Fibroblast of lung (primary cell): ENCODE results near the gene ABCB11. TPM values are rescaled to one million over a fixed set of nuclear protein-coding genes. Genes with fewer than 3 reads are reported as not detected.

Experiments used
- DNase-seq, 2 donors: peaks; one replicate each; pipeline versions ENCODE4 v3.0.0 to v3.0.0-alpha.2; 2010; ENCODE audit warnings: low read depth in 2 of 2
- H2AFZ ChIP-seq: 2 replicates; pipeline ENCODE4 v1.5.1; 2012; ENCODE audit warnings: low read length, control low read depth, inconsistent platforms
- H3K27ac ChIP-seq: 2 replicates; pipeline ENCODE4 v1.5.1; 2011; ENCODE audit warnings: low read length, control low read depth; ENCODE audit not compliant: insufficient read depth
- H3K27me3 ChIP-seq: 2 replicates; pipeline ENCODE4 v1.5.1; 2011; ENCODE audit warnings: mild to moderate bottlenecking, low read length; ENCODE audit not compliant: control insufficient read depth, insufficient read depth
- H3K36me3 ChIP-seq: 2 replicates; pipeline ENCODE4 v1.5.1; 2011; ENCODE audit warnings: low read length; ENCODE audit not compliant: control insufficient read depth, insufficient read depth
- H3K4me1 ChIP-seq: 2 replicates; pipeline ENCODE4 v1.5.1; 2011; ENCODE audit warnings: low read length; ENCODE audit not compliant: control insufficient read depth, insufficient read depth; ENCODE audit errors: extremely low read depth
- H3K4me2 ChIP-seq: 2 replicates; pipeline ENCODE4 v1.5.1; 2011; ENCODE audit warnings: low read length, control low read depth; ENCODE audit not compliant: insufficient read depth; ENCODE audit errors: extremely low read depth
- H3K4me3 ChIP-seq, 4 experiments: fragments of 200-600 bp in 1 of 4; sonication (generic) in 1 of 4; replicated peaks in 1 of 4; 2 replicates each; pipeline ENCODE4 v1.5.1; 2011 to 2016; ENCODE audit warnings: low read length in 4 of 4, low read depth in 3 of 4, mild to moderate bottlenecking in 3 of 4, control low read depth in 2 of 4, inconsistent platforms in 1 of 4, mixed read lengths in 1 of 4; ENCODE audit not compliant: insufficient read depth in 1 of 4; ENCODE audit errors: control extremely low read depth in 1 of 4
- H3K79me2 ChIP-seq: 2 replicates; pipeline ENCODE4 v1.5.1; 2012; ENCODE audit warnings: mild to moderate bottlenecking, low read length, inconsistent platforms; ENCODE audit not compliant: control insufficient read depth, insufficient read depth
- H3K9ac ChIP-seq: 2 replicates; pipeline ENCODE4 v1.5.1; 2011; ENCODE audit warnings: mild to moderate bottlenecking, low read length, control low read depth; ENCODE audit not compliant: insufficient read depth
- H3K9me3 ChIP-seq: 2 replicates; pipeline ENCODE4 v1.5.1; 2012; ENCODE audit warnings: low read depth, low read length; ENCODE audit not compliant: control insufficient read depth, insufficient read depth
- H4K20me1 ChIP-seq: 2 replicates; pipeline ENCODE4 v1.5.1; 2011; ENCODE audit warnings: low read length; ENCODE audit not compliant: control insufficient read depth, insufficient read depth; ENCODE audit errors: extremely low read depth
- EZH2 ChIP-seq: IDR thresholded peaks from 2 replicates; pipeline ENCODE4 v1.5.1; 2012; ENCODE audit warnings: low read length, control low read depth, mild to moderate bottlenecking; ENCODE audit errors: missing control alignments
- polyA plus RNA-seq, 2 donors: library from polyadenylated mRNA; depleted of rRNA in 1 of 2; stranded (reverse) in 1 of 2; unstranded in 1 of 2; fragments of >200 nt; gene quantifications; 2 replicates each; pipeline ENCODE4 v1.2.1, GENCODE V29; 2011 to 2012; ENCODE audit warnings: missing spikeins in 1 of 2
- total RNA-seq: library from RNA; depleted of rRNA; stranded (reverse); fragments of >200 nt; gene quantifications from 2 replicates; pipeline ENCODE4 v1.2.1, GENCODE V29; 2014
- TF ChIP-seq, protein P1 (sequence below), 2 donors: IDR thresholded peaks in 1 of 2; conservative IDR thresholded peaks in 1 of 2; 1 replicate in 1 of 2; 2 replicates in 1 of 2; pipeline ENCODE4 v1.5.1; 2011 to 2012; ENCODE audit warnings: low read length in 2 of 2, control low read depth in 1 of 2, inconsistent platforms in 1 of 2, low read depth in 1 of 2, mild to moderate bottlenecking in 1 of 2

ABCB11 gene
- total and polyA plus RNA-seq, 2 donors (not counting 1 experiment from before 2014, with no cell fraction given) = not detected

DNA sequence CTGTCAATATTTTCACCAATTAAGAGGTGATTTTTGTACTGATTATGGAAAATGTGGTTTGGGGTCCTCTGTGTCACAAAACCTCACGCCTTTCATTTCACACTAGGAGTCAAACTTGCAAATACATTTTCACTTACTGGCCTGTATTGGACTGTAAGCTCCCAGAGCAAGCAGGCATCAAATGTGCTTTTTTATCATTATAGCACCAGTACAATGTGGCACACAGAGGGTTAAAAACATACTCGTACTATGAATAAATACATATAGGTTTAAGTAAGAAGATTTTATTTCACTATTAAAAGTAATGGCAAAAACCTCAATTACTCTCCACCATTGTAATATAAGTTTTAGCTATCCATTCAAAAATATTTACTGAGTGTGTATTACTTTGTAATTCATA lies 56.7 kb downstream of the ABCB11 start:
- Histone ChIP-seq H4K20me1 (no peaks in the 10 kb centered on the region), H3K9me3 (no peaks in the 10 kb centered on the region)
- DNase-seq = no peak

DNA sequence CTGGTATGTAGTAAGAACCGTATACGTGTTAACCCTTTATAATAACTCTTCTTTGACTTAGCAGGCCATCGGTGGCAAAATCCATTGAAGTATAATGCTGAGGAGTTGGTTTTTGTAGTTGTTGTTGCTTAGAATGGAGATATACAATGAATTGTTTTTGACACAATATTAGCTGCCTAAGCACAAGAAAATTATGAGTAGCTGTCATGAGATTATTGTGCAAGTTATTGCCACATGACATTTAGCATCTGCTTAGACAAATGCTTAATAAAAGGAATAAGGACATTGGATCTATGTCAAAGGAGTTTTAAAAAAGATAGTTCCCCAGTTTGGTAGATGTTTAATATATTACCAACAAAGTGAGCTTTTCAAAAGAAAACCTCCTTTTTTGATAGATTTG lies 59.9 kb downstream of the ABCB11 start:
- H4K20me1 ChIP-seq = no peaks in the 10 kb centered on the region
- TF ChIP-seq EZH2 = no peak
- TF ChIP-seq, protein P1, sequence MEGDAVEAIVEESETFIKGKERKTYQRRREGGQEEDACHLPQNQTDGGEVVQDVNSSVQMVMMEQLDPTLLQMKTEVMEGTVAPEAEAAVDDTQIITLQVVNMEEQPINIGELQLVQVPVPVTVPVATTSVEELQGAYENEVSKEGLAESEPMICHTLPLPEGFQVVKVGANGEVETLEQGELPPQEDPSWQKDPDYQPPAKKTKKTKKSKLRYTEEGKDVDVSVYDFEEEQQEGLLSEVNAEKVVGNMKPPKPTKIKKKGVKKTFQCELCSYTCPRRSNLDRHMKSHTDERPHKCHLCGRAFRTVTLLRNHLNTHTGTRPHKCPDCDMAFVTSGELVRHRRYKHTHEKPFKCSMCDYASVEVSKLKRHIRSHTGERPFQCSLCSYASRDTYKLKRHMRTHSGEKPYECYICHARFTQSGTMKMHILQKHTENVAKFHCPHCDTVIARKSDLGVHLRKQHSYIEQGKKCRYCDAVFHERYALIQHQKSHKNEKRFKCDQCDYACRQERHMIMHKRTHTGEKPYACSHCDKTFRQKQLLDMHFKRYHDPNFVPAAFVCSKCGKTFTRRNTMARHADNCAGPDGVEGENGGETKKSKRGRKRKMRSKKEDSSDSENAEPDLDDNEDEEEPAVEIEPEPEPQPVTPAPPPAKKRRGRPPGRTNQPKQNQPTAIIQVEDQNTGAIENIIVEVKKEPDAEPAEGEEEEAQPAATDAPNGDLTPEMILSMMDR (conservative IDR thresholded peaks at IDR 0.05 in 1 of 2, IDR thresholded peaks at IDR 0.05 in 1 of 2; ENCODE audit: low read depth in 1 of 2, low read length in 2 of 2) = no peak

More for the DNA sequence above, 56.7 kb downstream of the ABCB11 start:
- H3K4me2 ChIP-seq = no peak overlapping the region
- no peak overlapping the region for H3K9ac ChIP-seq
- H3K4me1 ChIP-seq = no peaks in the 10 kb centered on the region
- H3K79me2 ChIP-seq = no peaks in the 10 kb centered on the region
- no peak overlapping the region for H3K27ac ChIP-seq
- H3K4me3 ChIP-seq = no peak overlapping the region
- no peak overlapping the region for H2AFZ ChIP-seq
- no peak for TF ChIP-seq EZH2
- TF ChIP-seq, protein P1 (conservative IDR thresholded peaks at IDR 0.05 in 1 of 2, IDR thresholded peaks at IDR 0.05 in 1 of 2; ENCODE audit: low read depth in 1 of 2, low read length in 2 of 2) = no peak
- H3K27me3 ChIP-seq = no peaks in the 10 kb centered on the region
- H3K36me3 ChIP-seq = no peaks in the 10 kb centered on the region

DNA sequence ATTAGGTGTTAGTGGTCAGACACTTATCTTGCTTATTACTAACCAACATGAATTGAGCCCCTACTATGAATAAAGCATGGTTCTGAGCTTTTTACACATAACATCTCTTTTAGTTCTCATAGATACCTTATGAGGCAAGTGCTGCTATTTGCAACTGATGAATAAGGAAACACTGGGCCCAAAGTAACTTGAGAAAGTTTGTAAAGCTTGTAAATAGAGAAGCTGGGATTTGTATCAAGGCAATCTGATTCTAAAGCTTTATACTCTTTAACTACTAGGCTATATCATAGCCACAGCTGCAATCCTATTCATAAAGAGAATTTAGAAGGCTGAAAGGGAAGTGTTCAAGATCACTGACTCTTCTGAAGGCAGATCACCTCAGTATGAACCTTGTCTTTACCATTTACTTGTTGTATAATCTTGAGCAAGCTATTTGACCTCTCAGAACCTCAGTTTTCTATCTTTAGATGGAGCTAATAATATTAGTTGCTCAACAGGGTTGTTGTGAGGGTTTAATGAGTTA lies 60.4 kb downstream of the ABCB11 start:
- no peak overlapping the region for H3K27ac ChIP-seq
- no peak for DNase-seq
- no peaks in the 10 kb centered on the region for H3K27me3 ChIP-seq
- TF ChIP-seq, protein P1 (conservative IDR thresholded peaks at IDR 0.05 in 1 of 2, IDR thresholded peaks at IDR 0.05 in 1 of 2; ENCODE audit: low read depth in 1 of 2, low read length in 2 of 2) = no peak
- TF ChIP-seq EZH2 = no peak
- no peaks in the 10 kb centered on the region for H3K4me1 ChIP-seq
- H3K79me2 ChIP-seq = no peaks in the 10 kb centered on the region
- H3K4me2 ChIP-seq = no peak overlapping the region
- no peak overlapping the region for H2AFZ ChIP-seq
- H3K9ac ChIP-seq = no peak overlapping the region
- H3K9me3 ChIP-seq = no peaks in the 10 kb centered on the region
- no peaks in the 10 kb centered on the region for H3K36me3 ChIP-seq
- no peaks in the 10 kb centered on the region for H4K20me1 ChIP-seq
- no peak overlapping the region for H3K4me3 ChIP-seq

More for the DNA sequence above, 59.9 kb downstream of the ABCB11 start:
- H3K36me3 ChIP-seq = no peaks in the 10 kb centered on the region
- H3K9me3 ChIP-seq = no peaks in the 10 kb centered on the region
- H3K4me2 ChIP-seq = no peak overlapping the region
- H3K27me3 ChIP-seq = no peaks in the 10 kb centered on the region
- H2AFZ ChIP-seq = no peak overlapping the region
- DNase-seq = no peak
- no peaks in the 10 kb centered on the region for H3K79me2 ChIP-seq
- no peak overlapping the region for H3K4me3 ChIP-seq
- H3K9ac ChIP-seq = no peak overlapping the region
- H3K4me1 ChIP-seq = no peaks in the 10 kb centered on the region
- H3K27ac ChIP-seq = no peak overlapping the region
